Mesothelial cell of epicardium (in vitro differentiated cells): Measurements from ENCODE around the gene USP40. TPM values are rescaled to one million over a fixed set of nuclear protein-coding genes. Genes with fewer than 3 reads are reported as not detected.

ENCODE experiments used
- DNase-seq, 2 experiments: peaks; one replicate each; pipeline ENCODE4 v3.0.0; 2021; ENCODE audit warnings: low spot score in 2 of 2; ENCODE audit not compliant: unreplicated experiment in 2 of 2
- H3K27ac Mint-ChIP-seq: 2 replicates; pipeline ENCODE4 v1.8.0; 2021; ENCODE audit warnings: mixed read lengths
- H3K27me3 Mint-ChIP-seq: 2 replicates; pipeline ENCODE4 v1.8.0; 2021; ENCODE audit warnings: low read depth, mixed read lengths
- H3K36me3 Mint-ChIP-seq: 2 replicates; pipeline ENCODE4 v1.8.0; 2021; ENCODE audit warnings: mixed read lengths
- H3K4me1 Mint-ChIP-seq: 2 replicates; pipeline ENCODE4 v1.8.0; 2021; ENCODE audit warnings: mixed read lengths
- H3K4me3 Mint-ChIP-seq: 2 replicates; pipeline ENCODE4 v1.8.0; 2021; ENCODE audit warnings: mild to moderate bottlenecking, moderate library complexity, mixed read lengths
- H3K9me3 Mint-ChIP-seq: 2 replicates; pipeline ENCODE4 v1.8.0; 2021; ENCODE audit warnings: mixed read lengths
- total RNA-seq: library from RNA; stranded (reverse); gene quantifications from 3 replicates; pipeline ENCODE4 v1.2.1, GENCODE V29; 2021
- TF ChIP-seq, protein P1 (sequence below): fragments of 200-600 bp; sonication (generic); IDR thresholded peaks from one replicate; pipeline ENCODE4 v1.5.0; 2021; ENCODE audit warnings: antibody characterized with exemption; ENCODE audit not compliant: unreplicated experiment

Gene USP40
- total RNA-seq, 1 donor from 2014 or later = 51.0 TPM

GRCh38 chr2:233551491-233551890 is 15.1 kb downstream of the USP40 start:
- TF ChIP-seq, protein P1, sequence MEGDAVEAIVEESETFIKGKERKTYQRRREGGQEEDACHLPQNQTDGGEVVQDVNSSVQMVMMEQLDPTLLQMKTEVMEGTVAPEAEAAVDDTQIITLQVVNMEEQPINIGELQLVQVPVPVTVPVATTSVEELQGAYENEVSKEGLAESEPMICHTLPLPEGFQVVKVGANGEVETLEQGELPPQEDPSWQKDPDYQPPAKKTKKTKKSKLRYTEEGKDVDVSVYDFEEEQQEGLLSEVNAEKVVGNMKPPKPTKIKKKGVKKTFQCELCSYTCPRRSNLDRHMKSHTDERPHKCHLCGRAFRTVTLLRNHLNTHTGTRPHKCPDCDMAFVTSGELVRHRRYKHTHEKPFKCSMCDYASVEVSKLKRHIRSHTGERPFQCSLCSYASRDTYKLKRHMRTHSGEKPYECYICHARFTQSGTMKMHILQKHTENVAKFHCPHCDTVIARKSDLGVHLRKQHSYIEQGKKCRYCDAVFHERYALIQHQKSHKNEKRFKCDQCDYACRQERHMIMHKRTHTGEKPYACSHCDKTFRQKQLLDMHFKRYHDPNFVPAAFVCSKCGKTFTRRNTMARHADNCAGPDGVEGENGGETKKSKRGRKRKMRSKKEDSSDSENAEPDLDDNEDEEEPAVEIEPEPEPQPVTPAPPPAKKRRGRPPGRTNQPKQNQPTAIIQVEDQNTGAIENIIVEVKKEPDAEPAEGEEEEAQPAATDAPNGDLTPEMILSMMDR = no peak
- DNase-seq = no peak
- Mint-ChIP-seq H3K27me3 (no peaks in the 10 kb centered on the region), H3K4me1 (no peaks in the 10 kb centered on the region), H3K4me3 (no peak overlapping the region), H3K9me3 (no peaks in the 10 kb centered on the region), H3K36me3 (peaks cover 20% of the 10 kb centered on the region), H3K27ac (no peak overlapping the region)

DNA sequence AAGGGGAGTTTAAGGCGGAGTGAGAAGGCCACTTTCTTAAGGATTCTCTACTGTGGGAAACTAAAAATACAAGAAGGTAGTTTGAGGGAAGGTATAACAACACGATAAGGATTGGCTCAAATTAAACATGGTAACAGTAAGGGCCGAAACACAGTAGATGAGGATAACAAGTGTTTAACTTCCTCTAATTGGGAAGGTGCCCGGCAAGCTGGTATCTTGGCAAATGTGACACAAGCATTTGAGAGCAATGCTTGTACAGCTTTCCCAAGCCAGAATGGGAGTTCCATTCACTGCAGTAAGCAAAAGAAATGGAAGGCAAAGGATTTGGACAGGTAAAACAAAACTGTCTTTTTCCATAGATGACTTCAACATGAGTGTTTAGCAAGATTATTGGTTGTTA is 19.8 kb downstream of the USP40 start:
- H3K9me3 Mint-ChIP-seq = no peaks in the 10 kb centered on the region
- no peaks in the 10 kb centered on the region for H3K4me1 Mint-ChIP-seq
- DNase-seq = no peak
- no peak overlapping the region for H3K4me3 Mint-ChIP-seq
- no peak overlapping the region for H3K27ac Mint-ChIP-seq
- TF ChIP-seq, protein P1 = no peak
- no peaks in the 10 kb centered on the region for H3K27me3 Mint-ChIP-seq
- H3K36me3 Mint-ChIP-seq = peaks cover 45% of the 10 kb centered on the region

GRCh38 chr2:233546101-233546500 is 20.5 kb downstream of the USP40 start:
- Mint-ChIP-seq H3K27ac (no peak overlapping the region), H3K9me3 (no peaks in the 10 kb centered on the region), H3K36me3 (peaks cover 45% of the 10 kb centered on the region), H3K4me3 (no peak overlapping the region), H3K4me1 (no peaks in the 10 kb centered on the region), H3K27me3 (no peaks in the 10 kb centered on the region)
- no peak for DNase-seq
- TF ChIP-seq, protein P1 = no peak

- Mint-ChIP-seq H3K4me1 (no peaks in the 10 kb centered on the region), H3K27ac (no peak overlapping the region), H3K4me3 (no peak overlapping the region), H3K27me3 (no peaks in the 10 kb centered on the region), H3K36me3 (peaks cover 45% of the 10 kb centered on the region), H3K9me3 (no peaks in the 10 kb centered on the region)
- no peak for DNase-seq
- TF ChIP-seq, protein P1 = no peak
These were observed 22.4 kb downstream of the USP40 start for GRCh38 chr2:233544200-233544610.

- TF ChIP-seq, protein P1 = no peak
- Mint-ChIP-seq H3K36me3 (peaks cover 49% of the 10 kb centered on the region), H3K27me3 (no peaks in the 10 kb centered on the region), H3K27ac (no peak overlapping the region), H3K9me3 (no peaks in the 10 kb centered on the region), H3K4me1 (no peaks in the 10 kb centered on the region), H3K4me3 (no peak overlapping the region)
- no peak for DNase-seq
These were observed 24.1 kb downstream of the USP40 start for GRCh38 chr2:233542507-233542906.

GRCh38 chr2:233538741-233539140 is 27.8 kb downstream of the USP40 start:
- H3K36me3 Mint-ChIP-seq = peaks cover 50% of the 10 kb centered on the region
- DNase-seq = no peak
- no peak overlapping the region for H3K27ac Mint-ChIP-seq
- no peaks in the 10 kb centered on the region for H3K9me3 Mint-ChIP-seq
- H3K27me3 Mint-ChIP-seq = no peaks in the 10 kb centered on the region
- H3K4me1 Mint-ChIP-seq = no peaks in the 10 kb centered on the region
- H3K4me3 Mint-ChIP-seq = no peak overlapping the region
- TF ChIP-seq, protein P1 = no peak
